Right renal pelvis (tissue), 4 donors: ENCODE measurements around the gene STK4. TPM values are rescaled to one million over a fixed set of nuclear protein-coding genes. Genes with fewer than 3 reads are reported as not detected.
A peak's percentile ranks its signal among the peaks of the same experiment; 100 is the strongest.
"Not testable (repeated sequence)": the region's sequence is repeated elsewhere in the genome, so short reads cannot be mapped to it uniquely, and the experiment has no call there.

ENCODE experiments used
- DNase-seq, 4 donors: peaks; one replicate each; pipeline ENCODE4 v3.0.0-alpha.2; 2013; ENCODE audit warnings: low read depth in 4 of 4, low spot score in 3 of 4, missing footprints in 1 of 4
- polyA plus RNA-seq, 4 donors: library from polyadenylated mRNA; unstranded; fragments of 120-200 nt; gene quantifications; one replicate each; pipeline ENCODE4 v1.2.1, GENCODE V29; 2013; ENCODE audit not compliant: insufficient read length in 4 of 4

The STK4 gene
- polyA plus RNA-seq, 4 donors, result 16.5 to 23.5 (median 21.5) TPM

DNA sequence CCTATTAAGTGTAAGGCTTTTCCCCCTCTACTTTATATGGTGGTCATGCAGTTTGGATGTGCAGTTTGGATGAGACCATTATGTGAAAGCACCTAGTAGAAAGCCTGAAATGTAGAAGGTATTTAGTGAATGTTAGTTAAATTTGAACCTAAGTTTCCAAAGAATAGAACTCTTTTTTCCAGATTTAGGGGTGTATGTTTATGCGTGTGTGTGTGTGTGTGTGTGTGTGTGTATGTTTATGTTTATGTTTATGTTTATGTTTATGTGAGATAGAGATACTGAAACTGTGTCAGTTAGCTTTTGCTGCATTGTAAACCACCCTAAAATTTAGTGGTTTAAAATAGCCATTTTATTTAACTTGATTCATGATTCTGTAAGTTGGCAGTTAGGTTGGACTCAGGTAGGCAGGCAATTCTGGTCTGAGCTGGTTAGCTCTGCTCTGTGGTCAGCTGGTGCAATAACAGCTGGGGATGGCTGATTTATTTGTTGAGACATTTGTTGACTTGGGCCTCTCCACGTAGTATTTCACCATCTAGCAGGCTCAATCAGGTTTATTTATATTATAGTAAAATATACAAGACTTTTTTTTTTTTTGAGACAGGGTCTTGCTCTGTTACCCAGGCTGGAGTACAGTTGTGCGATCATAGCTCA is 54.0 kb downstream of the STK4 start:
- no peak for DNase-seq

DNA sequence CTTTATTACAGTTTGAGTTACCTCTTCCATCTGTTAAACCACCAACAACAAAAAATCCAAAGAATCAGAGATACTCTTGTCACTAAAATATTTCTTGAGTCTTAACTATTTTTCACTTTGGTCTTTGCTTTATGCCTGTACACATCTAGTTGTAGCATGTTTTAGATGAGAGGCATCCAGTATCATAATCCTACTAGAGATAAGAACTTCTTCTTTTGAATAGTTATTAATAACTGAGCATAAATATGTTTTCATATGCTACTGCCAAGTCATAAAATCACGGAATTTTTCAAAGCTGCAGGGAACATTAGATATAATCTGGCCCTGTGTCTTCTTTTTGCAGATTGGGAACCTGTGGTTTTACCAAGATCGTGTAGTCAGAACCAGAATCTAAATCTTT is 55.3 kb downstream of the STK4 start:
- no peak for DNase-seq

DNA sequence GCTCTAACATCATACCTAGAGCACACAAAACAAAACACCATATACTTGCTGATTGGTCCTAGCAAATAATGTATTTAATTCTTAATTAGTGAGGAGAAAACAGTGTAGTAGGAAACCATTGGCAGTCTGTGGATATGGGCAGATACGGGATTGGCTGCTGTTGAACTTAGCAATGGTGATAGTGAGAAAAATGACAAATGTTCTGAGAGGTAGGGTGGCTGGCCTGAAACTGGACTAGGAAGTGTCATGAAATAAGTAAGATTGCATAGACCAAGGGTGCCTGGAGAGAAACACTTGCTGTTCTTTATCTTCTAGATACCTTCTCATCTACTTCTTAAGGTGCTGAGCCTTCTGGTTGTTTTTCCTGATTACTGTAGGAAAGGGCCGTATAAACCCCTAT is 56.8 kb downstream of the STK4 start:
- not testable (repeated sequence) for DNase-seq

DNA sequence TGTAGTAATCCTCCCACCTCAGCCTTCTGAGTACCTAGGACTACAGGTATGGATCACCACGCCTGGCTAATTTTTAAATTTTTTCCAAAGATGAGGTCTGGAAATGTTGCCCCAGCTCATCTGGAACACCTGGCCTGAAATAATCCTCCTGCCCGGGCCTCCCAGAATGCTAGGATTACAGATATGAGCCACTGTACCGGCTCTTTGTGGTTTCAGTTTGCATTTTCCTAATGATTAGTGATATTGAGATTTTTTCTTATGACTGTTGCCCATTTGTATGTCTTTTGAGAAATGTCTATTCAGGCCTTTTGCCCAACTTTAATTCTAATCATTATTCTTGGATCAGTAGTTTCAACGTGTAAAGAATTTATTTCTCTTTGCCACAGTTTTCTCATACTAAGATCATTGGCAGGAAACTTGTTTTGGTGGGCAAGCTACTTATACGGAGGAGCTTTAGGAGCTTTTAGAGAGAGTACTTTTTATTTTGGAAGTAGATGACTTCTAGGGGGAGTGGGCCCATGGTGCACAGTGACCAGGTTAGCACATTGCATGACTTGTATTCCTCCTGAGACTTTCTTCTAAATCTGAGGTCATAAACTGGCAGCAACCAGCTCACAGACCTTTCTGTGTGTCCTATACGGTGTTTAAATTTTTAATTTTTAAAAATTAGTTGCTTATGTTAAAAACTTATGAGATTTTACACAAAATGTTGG is 62.3 kb downstream of the STK4 start:
- DNase-seq, result no peak

DNA sequence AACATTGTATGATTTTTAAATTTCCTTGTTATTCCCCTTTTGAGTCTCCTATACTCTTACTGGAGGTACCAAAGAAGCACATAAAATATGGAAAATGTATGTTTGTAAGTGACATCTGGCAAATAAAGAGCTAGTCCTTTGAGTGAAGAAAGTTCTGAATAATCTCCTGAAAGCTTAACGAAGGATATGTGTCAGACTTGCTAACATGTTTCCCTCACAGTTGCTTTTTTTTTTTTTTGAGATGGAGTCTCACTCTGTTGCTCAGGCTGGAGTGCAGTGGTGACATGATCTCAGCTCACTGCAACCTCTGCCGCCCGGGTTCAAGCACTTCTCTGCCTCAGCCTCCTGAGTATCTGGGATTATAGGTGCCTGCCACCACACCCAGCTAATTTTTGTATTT is 63.6 kb downstream of the STK4 start:
- no peak for DNase-seq

DNA sequence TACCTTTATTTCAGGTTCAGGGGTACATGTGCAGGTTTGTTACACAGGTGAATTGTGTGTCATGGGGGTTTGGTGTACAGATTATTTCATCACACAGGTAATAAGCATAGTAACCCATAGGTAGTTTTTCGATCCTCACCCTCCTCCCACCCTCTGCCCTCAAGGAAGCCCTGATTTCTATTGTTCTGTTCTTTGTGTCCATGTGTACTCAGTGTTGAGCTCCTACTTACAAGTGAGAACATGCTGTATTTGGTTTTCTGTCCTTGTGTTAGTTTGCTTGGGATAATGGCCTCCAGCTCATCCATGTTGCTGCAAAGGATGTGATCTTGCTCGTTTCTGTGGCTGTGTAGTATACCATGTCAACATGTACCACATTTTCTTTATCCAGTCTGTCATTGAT is 66.0 kb downstream of the STK4 start:
- DNase-seq, result no peak

DNA sequence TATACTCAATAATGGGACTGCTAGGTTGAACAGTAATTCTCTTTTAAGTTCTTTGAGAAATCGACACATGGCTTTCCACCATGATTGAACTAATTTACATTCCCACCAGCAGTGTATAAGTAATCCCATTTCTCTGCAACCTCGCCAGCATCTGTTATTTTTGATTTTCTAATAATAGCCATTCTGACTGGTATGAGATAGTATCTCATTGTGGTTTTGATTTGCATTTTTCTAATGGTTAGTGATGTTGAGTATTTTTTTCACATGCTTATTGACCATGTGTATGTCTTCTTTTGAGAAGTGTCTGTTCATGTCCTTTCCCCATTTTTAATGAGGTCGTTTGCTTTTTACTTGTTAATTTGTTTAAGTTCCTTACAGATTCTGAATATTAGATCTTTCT is 66.5 kb downstream of the STK4 start:
- no peak for DNase-seq

DNA sequence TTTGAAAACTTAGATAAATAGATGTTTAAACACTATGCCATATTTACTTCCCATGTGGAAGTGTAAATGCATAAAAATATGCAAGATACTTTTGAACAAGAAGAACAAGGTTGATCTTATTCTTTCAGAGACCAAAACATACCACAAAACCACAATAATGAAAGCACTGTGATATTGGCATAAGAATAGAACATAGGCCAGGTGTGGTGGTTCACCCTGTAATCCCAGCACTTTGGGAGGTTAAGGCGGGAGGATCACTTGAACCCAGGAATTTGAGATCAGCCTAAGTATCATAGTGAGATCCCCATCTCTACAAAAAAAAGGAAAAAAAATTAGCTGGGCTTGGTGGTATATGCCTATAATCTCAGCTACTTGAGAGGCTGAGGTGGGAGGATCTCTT is 68.1 kb downstream of the STK4 start:
- no peak for DNase-seq

DNA sequence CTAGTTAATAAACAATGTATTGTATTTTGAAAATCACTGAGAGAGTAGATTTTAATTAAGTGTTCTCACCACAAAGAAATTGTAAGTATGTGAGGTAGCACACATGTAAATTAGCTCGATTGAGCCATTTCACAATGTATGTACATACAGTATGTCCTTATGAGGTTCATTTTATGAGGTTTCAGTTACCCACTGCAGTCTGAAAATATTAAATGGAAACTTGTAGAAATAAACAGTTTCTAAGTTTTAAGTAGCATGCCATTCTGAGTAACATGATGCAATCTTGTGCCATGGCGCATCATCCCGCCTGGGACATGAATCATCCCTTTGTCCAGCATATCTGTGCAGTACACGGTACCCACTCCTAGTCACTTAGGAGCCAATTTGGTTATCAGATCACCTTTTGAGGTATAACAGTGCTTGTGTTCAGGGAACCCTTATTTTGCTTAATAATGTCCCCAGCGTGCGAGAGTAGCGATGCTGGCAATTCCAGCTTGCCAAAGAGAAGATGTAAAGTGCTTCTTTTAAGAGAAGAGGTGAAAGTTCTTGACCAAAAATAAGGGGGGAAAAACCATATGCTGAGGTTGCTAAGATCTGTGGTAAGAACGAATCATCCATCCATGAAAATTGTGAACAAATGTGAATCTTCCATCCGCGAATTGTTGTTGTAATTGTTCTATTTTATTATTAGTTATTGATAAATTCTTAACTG is 69.9 kb downstream of the STK4 start:
- DNase-seq, result no peak

DNA sequence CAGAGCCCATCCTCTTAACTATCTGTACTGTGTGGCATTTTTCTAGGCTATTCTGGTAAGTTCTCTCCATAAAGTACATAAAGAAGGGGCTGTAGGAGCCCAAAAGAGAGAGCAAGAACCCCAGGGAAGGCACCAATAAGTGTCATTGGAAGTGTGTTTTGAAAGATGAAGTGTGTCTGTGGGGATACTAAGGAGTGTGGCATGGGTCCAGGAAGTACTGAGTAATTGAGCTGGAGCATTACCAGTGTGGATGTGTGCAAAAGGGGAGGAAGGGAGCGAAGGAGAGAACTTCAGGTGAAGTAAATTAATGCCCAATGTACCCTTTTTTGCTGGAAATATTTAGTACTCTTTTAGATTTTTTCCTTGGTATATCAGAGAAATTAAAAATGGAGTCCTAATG is 70.7 kb downstream of the STK4 start:
- no peak for DNase-seq

DNA sequence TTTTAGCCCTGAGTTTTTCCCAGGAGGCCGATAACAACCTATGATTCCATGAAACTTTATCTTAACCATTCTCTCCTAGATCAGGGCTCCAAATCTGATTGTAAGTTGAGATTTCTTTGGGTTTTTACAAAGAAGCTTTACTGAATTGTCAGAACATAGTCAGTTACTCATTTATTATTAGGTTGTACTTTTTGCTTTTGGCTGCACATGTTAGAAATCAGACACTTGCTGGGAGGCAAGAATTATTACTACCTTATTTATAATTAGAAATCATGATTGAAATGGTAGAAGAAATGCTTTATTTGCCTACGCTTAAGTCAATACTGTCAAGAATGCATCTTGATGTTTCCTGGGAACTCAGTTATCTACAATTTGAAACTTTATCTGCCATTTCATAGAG is 71.3 kb downstream of the STK4 start:
- no peak for DNase-seq

DNA sequence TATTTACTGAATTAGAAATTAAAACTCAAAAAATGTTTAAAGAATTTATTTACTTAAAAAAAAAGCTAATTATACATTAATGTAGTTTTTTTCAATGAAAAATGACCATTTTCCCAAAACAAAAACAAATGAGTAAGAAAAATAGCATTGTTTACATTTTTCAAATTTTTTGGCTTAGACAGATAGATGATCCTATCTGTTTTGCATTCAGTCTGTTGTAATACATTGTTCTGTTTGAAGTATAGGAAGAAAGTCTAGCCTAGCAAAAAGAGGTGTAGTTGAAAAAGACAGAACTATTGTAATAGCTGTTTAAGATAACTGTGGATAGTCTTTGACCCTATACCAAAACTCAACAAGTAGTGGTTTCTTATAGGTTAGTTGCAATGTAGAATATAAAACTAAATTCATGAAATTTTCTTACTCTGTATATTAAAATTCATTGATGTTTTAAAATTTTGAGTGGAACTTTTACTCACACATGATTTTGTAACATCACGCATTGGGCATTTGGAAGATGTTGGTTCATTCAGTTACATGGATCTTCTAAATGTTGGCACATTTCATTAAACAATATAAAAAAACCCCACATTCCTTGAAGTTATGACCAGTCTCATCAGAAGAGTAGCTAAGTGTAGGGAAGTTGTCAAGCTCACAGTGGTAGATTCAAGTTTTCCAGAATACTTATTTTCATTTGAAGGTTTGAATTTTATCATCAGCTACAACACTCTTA is 72.6 kb downstream of the STK4 start:
- DNase-seq, result no peak

DNA sequence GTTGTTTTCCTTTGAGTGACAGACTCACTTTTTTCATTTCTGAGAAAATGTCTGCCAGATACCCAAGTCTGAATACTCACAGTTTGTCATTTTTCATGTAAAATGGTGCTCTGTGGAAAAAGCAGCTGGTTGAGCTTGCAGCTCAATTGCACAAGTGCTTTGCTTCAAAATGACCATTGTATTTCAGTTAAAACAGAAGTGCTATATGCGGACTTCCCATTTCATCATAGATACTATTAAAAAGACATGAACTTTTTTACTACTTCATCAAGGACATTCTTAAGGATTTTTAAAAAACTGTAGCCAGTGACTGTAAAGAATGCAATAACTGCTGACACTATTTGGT is 73.1 kb downstream of the STK4 start:
- DNase-seq, result no peak

DNA sequence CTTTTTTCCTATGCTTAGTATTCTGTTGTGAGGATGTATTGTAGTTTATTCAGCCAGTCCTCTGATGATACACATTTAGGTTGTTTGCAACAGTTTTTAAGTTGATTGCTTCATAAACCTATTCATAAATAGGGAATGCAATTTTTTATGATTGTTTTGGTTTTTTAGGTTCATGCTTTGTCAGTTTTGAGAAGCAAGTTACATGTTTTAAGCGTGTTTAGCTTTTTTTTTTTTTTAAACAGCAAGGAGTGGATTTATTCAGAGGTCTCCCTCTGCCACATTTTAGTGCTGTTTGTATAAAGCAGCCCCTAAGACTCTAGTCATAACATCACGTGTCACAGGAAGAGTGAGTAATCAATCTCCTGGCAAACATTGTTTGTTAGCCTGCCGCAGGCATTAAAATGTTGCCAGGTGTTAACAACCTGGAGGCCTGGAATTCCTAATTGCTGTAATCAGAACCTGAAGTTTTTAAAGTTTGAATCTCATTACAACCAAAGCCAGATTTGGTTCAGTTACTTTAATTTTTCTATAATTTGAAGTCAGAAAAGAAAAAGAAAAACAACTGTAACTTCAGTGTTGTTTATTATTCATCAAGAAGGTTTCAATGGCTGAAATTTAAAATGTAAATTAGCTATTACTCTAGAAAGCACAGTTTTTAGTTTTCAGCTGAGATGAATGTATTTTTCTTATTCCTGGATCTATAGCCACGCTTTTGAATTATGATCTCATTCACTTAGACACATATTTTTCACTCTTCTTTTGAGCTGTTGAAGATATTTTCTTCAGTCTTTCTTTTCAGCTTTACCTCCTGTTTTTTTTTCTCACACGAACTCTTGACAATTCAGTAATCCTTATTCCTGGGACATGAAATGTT is 75.4 kb downstream of the STK4 start:
- peak in 1 of 4 donors; percentile 24 for DNase-seq

DNA sequence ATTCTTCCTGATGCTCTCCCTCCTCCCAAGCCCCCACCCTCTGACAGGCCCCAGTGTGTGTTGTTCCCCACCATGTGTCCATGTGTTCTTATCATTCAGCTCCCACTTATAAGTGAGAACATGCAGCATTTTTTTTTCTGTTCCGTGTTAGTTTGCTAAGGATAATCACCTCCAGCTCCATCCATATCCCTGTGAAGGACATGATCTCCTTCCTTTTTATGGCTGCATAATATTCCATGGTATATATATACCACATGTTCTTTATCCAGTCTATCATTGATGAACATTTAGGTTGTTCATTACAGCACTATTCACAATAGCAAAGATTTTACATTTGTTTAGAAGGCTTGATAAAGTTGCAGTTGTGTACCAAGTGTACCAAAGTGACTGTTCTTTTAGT is 76.7 kb downstream of the STK4 start:
- no peak for DNase-seq

DNA sequence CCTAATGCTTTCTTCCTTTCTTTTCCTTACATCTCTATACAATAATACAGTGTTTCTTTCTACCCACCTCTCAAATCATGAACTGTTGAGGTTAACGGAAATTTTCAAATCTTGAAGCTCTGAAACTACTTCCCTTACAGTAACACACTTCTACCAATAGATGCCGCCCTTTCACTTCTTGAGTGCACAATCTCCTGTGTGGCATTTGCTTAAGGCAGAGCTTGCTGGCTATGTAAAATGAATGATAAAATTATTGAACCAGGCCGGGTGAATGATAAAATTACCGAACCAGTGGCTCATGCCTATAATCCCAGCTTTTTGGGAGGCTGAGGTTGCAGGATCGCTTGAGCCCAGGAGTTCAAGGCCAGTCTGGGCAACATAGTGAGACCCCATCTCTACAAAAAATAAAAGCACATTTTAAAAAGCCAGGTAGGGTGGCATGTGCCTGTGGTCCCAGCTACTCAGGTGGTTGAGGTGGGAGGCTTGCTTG is 77.8 kb downstream of the STK4 start:
- peak; percentile 21 to 65 (median 44) for DNase-seq

DNA sequence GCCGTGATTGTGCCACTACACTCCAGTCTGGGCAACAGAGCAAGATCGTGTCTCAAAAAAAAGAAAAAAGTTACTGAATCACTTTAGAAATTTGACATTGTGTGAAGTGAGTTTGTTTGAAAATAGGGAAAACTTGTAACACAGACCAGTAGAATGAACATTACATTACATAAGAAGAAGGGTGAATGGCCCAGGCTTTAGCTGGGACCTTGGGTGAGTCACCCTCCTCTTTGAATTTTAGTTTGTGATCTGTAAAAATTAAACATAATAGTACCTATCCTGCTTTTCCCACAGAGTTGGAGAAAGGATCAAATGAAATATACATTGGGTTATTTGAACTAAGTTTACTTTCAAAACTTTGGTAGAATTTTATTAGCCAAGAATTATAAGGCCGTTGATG is 78.3 kb downstream of the STK4 start:
- no peak for DNase-seq

DNA sequence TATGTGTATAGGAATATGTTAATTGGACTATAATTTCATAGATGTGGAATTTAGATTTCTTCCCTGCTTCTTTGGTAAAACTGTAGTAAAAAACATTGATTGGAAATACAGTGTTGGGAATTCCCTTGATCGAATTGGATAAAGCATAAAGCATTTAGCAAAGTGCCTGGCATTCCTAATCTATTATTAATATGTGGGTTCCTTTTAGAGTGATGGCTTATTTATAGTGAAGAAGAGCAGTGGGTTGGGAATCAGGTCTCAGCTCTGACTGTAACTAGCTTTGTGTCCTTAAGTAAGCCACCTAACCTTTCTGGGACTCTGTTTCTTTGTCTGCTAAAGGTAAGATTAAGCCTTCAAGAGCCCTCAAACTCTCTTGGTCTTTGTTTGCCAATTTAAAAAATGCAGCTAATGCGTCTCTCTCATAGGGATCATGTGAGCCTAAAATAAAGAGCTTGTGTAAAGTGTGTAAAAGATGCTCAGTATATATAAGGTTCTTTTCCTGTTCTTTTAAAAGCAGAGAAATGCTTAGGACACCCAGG is 81.3 kb downstream of the STK4 start:
- DNase-seq, result no peak

DNA sequence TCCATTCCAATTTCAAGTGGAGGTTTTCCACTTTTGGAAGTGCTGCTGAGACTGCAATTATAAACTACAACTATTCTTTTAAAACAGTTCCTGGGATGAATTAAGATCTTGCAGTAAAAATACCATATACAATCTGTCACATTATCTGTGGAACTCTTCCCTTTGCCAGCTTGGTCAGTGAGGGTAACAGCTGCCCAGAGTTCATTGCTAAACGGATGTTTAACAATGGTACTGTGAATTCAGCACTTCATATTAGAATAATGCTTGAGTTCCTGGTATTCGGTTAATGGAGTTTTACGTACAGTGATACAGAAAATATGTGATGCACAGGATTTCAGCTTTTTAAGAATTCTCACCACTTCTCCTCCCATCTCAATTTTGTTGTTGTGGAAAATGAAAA is 83.1 kb downstream of the STK4 start:
- no peak for DNase-seq

DNA sequence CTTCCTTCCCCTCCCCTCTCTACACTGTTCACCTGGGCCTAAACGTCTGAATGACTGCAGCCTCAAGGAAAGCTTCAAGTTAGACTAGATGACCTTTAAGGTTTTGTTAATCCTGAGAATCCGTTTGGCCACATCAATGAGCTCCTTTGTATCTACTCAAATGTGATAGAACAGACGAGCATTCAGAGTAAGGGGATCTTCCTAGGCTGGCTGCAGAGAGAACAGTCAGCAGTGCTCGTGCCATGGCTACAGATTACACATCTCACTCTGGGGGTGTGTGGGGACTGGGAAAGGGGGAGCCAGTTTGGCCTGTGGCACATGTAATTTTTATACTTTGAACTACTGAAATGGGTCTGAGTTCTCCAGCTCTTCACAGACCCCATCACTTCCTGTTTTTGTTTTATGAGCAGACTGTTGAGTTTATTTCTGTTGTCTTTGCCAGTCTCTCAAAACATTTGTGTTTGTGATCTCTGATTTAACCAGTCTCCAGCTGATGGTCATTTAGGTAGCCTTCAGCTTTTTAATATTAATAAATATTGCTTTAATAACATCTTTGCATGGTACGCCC is 83.7 kb downstream of the STK4 start:
- no peak for DNase-seq
